GM21528 (cell line): ENCODE results near the gene HP.
"Not testable (repeated sequence)": the region's sequence is repeated elsewhere in the genome, so short reads cannot be mapped to it uniquely, and the experiment has no call there.

Experiments used
- ATAC-seq: cut with Tn5 transposase; IDR thresholded peaks from one replicate; pipeline ENCODE4 v1.9.1; 2021; ENCODE audit warnings: mild to moderate bottlenecking, moderate library complexity; ENCODE audit not compliant: unreplicated experiment, low FRiP score

The HP gene

DNA sequence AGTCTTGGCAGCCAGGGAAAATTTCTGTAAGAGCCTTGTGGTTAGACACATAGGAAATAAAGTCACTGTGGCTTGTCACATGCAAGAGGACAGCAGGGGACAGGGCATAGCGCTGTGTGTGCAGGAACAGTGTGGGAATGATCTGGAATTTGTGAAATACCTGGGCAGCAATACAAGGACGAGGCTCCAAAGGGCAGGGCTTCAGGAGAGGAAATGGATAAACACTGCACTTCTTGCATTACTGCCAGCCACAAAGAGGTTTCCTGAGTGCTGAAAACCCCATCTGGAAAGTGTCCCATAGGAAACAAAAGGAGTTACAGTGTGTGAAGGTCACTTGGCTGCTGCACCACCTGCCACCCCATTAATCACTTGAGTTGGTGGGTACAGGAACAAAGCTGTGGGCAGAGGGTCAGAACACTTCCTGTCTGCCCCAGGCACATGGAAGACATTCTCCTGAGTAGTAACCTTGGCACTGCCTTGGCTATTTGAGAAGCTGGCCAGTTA is 12.1 kb upstream of the HP start:
- no peak for ATAC-seq

DNA sequence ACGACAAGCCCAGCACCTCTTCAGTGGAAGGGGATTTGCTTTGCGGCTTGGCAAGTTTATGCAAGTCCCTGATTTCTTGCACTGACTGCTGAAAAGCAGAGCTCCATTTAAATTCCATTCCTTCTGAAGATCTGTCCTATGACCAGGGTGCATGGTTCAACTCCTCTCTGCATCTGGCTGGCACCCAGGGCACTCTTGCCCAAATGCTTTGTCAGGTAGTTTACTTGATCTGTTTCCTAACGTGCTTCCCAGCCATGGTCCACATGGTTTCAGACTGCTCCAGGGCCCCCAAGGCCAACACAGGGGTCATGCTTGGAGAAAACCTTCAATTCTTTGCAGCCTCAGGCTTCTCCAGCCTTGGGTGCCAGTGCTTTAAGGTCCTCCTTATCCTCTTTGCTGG is 11.2 kb upstream of the HP start:
- no peak for ATAC-seq

DNA sequence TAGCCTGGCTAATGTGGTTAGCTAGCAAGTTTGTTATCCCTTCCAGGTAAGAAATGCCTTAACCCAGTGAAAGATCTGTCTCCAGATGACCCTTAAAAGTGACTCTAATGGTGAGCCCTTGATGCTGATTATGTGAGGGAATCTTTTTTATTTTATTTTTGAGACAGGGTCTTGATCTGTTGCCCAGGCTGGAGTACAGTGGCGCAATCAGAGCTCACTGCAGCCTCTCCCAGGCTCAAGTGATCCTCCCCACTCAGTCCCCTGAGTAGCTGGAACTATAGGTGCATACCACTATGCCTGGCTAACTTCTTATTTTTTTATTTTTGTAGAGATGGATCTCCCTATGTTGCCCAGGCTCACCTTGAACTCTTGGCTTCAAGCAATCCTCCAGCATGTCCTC is 10.8 kb upstream of the HP start:
- no peak for ATAC-seq

DNA sequence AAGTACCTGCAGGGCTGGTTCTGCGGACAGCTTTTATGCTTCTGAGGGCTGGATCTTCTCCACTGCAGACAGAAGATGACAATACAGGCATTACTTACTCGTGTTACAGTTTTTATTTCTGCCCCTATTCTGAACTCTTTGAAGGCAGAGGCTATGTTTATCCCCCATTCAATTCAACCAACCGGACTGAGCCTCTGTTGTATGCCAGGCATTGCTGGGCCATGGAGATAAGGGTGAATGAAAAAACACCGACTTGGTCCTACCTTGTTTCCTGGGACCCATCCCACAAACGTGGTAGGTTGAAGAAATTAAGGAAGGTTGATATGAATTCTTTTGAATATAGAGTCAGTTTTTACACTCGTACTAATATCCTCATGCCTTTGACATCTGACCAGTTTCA is 10.0 kb upstream of the HP start:
- no peak for ATAC-seq

DNA sequence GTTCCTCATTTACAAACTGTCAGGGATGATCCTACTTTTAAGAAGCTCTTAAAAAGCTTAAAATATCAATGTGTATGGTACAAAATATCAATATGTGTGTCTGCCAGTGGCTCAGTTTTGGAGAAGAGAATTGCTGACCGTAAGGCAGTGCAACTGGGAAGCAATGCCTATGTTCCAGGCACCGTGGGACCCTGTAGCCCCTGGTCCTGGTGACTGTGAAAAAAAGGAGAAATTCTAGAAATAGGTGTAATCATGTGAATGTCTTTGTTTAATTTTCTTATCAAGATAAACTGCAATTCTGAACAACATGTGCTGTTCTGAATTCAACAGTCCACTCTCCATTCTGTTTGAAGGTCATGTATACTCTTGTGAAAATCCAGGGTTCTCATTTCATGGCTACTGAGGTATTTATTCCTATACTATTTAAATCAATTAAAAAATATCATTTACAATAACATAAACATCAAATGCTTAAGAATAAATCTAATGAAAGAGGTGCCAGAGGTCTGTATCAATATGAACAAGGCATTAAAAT is 9.4 kb upstream of the HP start:
- no peak for ATAC-seq

DNA sequence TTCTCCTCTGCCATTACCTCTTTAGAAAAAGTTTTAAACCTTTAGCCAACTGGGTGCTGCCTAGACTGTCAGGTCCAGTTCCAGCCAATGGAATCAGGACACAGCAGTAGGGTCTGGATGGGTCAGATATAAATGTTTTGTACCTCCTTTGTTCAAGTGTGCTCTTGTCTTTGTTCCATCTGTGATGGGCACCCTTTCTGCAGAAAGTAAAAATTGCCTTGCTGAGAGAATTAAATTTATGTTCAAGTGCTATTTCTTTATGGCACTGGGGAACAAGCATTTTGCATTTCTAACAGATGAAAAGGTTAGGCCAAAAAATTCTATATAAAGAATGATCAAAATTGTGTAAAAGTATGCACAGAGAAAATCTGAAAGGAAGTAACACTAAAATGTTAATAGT is 5.2 kb upstream of the HP start:
- no peak for ATAC-seq

DNA sequence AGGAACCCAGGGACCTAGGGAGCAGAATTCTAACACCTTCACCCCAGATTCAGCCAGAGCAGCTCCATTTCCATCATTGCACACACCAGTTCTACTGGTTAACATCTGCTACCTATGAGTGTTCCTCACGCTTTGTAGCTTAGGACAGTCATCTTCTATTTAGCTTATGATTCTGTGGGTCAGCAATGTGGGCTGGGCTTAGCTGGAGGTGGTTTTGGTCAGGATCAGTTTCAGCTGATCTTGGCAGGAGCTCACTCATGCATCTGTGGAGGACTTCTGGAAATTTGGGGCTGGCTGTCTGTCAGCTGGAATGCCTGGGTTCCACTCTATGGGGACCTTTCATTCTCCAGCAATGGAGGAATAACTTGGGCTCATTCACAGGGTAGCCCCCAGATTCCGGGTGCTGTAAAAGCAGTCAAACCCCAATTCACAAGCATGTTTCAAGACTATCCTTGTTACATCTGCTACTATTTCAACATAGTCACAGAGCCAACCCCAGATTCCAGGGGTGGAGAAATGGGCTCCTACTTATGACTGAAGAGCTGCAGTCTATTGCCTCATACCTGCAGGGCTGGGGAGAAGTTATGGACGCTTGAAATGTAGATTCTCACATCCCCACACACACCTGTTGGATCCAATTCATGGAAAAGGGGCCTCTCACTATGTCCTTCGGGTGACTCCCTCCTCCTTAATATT is 3.4 kb upstream of the HP start:
- no peak for ATAC-seq

DNA sequence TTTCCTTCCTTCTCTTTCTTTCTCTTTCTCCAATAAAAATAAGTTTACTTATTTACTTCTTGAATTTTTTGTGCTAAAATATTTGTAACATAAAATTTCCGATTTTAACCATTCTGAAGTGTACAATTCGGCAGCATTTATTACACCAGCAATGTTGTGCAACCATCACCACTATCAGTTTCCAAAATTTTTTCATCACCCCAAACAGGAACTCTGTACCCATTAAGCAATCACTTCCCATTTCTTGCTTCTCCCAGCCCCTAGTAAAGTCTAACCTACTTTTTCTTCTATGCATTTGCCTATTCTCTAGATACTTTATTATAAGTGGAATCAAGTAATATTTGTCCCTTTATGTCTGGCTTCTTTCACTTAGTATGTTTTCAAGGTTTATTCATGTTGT is 2.5 kb upstream of the HP start:
- no peak for ATAC-seq

DNA sequence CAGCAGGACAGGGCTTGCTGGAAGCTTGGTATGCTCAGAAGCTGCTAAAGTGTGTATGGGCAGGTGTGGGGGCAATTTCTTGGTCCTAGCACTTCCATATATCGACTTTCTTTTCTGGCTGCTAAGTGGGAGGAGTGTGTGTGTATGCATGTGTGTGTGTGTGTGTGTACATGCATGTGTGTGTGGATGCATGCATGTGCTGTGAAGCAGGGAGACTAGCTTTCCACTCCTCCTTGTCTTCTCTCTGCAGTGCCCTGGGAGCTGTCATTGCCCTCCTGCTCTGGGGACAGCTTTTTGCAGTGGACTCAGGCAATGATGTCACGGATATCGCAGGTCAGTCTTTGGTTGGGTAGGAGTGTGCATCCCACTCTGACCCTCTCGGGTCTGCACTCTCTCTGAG is 1.6 kb downstream of the HP start:
- ATAC-seq: no peak

DNA sequence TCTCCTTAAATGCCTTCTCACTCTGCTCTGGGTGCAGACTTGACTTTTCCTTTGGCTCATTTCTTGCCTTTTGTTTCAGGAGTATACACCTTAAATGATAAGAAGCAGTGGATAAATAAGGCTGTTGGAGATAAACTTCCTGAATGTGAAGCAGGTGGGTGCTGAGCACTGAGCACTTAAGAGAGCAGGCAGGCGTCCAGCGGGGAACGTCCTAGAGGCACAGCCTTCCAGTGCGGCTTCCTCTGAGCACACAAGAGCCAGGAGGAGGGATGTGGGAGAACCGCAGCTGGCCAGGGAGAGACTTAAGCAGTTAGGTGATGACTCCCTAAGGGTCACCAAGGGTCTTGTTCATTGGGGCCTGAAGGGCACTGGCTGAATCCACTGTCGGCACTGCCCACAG is 3.0 kb downstream of the HP start:
- ATAC-seq: not testable (repeated sequence)

DNA sequence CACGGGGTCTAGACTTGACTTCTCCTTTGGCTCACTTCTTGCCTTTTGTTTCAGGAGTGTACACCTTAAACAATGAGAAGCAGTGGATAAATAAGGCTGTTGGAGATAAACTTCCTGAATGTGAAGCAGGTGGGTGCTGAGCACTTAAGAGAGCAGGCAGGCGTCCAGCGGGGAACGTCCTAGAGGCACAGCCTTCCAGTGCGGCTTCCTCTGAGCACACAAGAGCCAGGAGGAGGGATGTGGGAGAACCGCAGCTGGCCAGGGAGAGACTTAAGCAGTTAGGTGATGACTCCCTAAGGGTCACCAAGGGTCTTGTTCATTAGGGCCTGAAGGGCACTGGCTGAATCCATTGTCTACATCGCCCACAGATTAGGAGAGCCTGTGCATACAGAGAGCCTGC is 4.8 kb downstream of the HP start:
- ATAC-seq: not testable (repeated sequence)

DNA sequence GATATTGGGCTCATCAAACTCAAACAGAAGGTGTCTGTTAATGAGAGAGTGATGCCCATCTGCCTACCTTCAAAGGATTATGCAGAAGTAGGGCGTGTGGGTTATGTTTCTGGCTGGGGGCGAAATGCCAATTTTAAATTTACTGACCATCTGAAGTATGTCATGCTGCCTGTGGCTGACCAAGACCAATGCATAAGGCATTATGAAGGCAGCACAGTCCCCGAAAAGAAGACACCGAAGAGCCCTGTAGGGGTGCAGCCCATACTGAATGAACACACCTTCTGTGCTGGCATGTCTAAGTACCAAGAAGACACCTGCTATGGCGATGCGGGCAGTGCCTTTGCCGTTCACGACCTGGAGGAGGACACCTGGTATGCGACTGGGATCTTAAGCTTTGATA is 6.1 kb downstream of the HP start:
- ATAC-seq: no peak

DNA sequence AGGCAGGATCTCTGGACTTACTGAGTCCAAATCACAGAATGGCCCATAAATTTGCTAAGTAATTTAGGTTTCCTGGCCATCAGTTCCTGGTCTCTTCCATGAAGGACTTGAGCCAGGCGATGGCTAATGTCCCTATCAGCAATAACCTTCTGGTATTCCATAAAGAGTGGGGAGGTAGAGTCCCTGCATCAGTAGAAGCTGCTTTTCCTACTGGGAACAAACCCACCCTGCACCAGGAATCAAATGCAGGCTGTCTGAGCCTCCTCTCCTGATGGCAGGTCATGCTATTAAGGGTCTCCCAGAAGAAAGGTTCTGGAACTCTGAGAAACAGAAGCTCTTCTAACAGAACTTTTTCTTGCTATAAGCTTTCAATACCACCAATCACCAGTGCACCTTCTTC is 7.3 kb downstream of the HP start:
- ATAC-seq: no peak

DNA sequence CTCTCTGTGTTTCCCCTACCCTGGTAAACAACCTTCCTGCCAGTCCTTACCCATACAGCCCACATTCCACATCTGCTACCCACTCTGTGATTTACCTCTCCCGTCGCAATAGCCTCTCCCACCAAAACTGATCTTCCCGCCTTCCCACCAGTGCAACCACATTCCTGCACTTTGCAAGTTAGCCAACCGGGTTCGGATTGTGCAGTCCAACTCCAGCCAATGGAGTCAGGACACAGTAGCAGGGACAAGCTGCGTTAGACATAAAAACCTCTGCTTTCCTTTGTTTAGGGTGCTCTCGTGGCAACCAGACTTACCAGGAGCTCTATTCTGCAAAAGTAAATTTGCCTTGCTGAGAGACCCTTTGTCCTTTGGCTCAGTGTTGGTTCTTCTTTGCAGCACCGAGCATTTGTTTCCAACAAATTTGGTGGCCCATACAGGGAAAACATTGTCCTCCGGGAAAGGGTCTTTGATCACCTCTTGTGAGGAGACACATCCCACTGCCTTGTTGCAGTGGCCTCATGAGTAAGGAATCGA is 10.1 kb downstream of the HP start:
- ATAC-seq: no peak

DNA sequence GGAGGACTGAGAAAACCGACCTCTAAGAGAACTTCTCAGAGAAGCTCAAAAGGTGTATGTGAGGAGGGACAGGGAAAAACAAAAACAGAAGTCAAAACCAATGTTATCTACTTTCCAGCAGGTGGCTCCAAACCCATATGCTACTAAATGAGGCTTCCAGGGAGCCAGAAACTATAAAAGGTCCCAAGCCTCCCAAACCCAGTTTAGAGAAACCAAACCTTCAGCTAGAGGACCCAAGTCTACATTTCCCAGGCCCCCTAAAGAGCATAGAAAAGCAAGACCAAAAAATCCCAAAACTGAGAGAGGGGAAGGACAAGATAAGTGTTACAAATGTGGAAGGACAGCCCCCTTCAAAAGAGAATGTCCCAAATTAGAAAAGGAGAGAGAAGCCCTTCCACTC is 12.4 kb downstream of the HP start:
- ATAC-seq: no peak

DNA sequence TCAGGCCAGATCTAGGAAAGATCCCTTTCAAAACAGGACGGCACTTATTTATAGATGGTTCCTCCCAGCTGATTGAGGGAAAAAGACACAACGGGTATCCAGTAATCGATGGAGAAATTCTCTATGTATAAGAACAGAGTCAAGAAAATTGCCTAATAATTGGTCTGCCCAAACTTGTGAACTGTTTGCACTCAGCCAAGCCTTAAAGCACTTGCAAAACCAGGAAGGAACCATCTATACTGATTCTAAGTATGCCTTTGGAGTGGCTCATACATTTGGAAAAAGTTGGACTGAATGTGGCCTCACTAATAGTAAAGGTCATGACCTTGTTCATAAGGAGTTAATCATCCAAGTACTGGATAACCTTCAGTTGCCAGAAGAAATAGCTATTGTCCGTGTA is 14.6 kb downstream of the HP start:
- no peak for ATAC-seq

DNA sequence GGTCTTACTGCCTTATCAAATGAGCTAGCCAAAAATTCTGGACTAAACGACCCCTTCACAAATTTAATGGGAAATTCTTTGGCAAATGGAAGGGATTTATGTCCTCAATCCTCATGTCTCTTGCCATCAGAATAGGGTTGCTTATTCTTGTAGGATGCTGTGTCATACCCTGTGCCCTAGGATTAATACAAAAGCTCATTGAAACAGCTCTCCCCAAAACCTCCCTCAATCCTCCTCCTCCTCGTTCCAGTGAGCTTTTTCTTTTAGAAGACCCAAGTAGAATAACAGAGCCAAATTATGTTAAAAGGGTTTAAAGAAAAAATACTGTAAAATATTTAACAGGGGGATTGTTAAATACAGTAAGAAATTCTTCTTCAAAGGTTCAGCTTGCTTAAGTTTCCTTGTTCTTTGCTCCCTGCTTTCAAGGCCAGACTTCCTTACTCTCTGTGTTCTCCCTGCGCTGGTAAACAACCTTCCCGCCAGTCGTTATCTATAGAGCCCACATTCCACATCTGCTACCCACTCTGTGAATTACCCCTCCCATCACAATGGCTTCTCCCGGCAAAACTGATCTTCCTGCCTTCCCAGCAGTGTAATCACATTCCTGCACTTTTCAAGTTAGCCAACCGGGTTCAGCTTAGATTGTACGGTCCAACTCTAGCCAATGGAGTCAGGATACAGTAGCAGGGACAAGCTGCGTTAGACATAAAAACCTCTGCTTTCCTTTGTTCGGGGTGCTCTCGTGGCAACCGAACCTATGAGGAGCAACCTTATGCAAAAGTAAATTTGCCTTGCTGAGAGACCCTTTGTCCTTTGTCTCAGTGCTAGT is 18.4 kb downstream of the HP start:
- ATAC-seq: no peak

DNA sequence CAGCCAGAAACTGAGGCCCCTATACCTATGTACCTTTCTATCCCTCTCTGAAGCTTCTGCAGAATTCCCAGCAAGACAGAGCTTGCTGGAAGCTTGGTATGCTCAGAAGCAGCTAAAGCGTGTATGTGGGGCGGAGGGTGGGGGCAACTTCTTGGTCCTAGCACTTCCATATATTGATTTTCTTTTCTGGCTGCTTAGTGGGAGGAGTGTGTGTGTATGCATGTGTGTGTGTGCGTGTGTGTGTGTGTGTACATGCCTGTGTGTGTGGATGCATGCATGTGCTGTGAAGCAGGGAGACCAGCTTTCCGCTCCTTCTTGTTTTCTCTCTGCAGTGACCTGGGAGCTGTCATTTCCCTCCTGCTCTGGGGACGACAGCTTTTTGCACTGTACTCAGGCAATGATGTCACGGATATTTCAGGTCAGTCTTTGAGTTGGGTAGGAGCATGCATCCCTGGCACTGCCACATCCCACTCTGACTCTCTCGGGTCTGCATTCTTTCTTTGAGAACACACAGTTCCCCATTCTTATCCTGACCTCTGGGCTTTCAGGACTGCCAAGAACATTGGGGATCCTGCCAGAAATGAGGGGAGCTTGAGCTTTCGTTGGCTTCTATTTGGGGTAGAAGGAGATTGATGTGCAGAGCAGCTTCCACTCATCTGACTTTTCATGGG is 19.4 kb downstream of the HP start:
- ATAC-seq: no peak

DNA sequence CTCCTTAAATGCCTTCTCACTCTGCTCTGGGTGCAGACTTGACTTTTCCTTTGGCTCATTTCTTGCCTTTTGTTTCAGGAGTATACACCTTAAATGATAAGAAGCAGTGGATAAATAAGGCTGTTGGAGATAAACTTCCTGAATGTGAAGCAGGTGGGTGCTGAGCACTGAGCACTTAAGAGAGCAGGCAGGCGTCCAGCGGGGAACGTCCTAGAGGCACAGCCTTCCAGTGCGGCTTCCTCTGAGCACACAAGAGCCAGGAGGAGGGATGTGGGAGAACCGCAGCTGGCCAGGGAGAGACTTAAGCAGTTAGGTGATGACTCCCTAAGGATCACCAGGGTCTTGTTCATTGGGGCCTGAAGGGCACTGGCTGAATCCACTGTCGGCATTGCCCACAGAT is 20.8 kb downstream of the HP start:
- not testable (repeated sequence) for ATAC-seq

DNA sequence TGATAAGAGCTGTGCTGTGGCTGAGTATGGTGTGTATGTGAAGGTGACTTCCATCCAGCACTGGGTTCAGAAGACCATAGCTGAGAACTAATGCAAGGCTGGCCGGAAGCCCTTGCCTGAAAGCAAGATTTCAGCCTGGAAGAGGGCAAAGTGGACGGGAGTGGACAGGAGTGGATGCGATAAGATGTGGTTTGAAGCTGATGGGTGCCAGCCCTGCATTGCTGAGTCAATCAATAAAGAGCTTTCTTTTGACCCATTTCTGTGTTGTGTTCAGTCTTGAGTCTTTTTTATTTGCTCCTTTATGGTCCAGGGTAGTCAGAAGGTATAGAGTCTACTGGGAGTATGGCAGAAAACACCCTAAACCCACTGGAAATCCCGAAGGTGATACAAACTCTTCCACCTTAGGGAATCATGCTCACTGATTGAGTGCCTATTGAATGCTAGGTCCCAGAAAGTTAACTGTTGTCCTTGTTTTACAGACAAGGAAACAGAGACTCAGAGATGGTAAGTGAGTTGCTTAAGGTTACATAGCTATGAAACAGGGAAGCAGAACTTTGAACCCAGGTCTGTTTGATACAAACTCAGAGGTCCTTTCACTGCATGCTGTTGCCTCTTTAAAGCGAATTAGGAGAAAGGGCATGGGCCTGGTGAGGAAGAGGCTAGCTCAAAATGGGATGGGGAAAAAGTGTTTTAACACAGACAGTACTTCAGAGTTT is 22.8 kb downstream of the HP start:
- ATAC-seq: not testable (repeated sequence)
